HepG2 (cell line): ENCODE results near the gene YBX2. TPM values are rescaled to one million over a fixed set of nuclear protein-coding genes. Genes with fewer than 3 reads are reported as not detected.

Experiments
- ATAC-seq: fragments of 200-7000 bp; cut with Tn5 transposase; 3 replicates; pipeline ENCODE4 v1.9.1; 2020; ENCODE audit warnings: mild to moderate bottlenecking, moderate library complexity
- BruUV-seq: library from RNA; stranded (reverse); fragments of 400-500 nt; replicated peaks from 2 replicates; lab custom pipeline; 2021; lab: Mats Ljungman, UMichigan
- CTCF ChIA-PET: fragments of 300-600 bp; formaldehyde crosslinking; extraction: SDS; loops from one replicate; lab custom pipeline; 2021; ENCODE audit warnings: low total read pairs, inconsistent platforms, low intra/inter-chr PET ratio; lab: Yijun Ruan, JAX
- POLR2A ChIA-PET: fragments of 350-600 bp; sonication (Branson Sonifier 250); formaldehyde crosslinking; loops from one replicate; lab custom pipeline; 2020; ENCODE audit warnings: antibody characterized with exemption, inconsistent platforms; lab: Yijun Ruan, JAX
- DNase-seq: peaks from one replicate; pipeline ENCODE4 v3.0.0-alpha.2; 2015; ENCODE audit warnings: low spot score
- FAIRE-seq: peaks from 3 replicates; lab custom pipeline; 2011; peaks lifted over from hg19 to GRCh38; lab: Jason Lieb, UNC
- H2AFZ ChIP-seq: one replicate; pipeline ENCODE4 v1.6.1; 2011; ENCODE audit warnings: low read length, inconsistent platforms
- H3K27ac ChIP-seq: fragments of 300-600 bp; 3 replicates; pipeline ENCODE4 v1.8.0; 2011; ENCODE audit warnings: mixed run types, mild to moderate bottlenecking, mixed read lengths, low read length, inconsistent platforms; ENCODE audit not compliant: insufficient read depth; ENCODE audit errors: extremely low read length
- H3K27me3 ChIP-seq, 2 experiments: fragments of 200-600 bp in 1 of 2; 2 replicates in 1 of 2; 3 replicates in 1 of 2; pipeline versions ENCODE4 v1.6.0 to v1.8.0; 2011; ENCODE audit warnings: low read length in 2 of 2, mild to moderate bottlenecking in 2 of 2, moderate library complexity in 2 of 2, inconsistent platforms in 1 of 2; ENCODE audit not compliant: insufficient read depth in 2 of 2, control insufficient read depth in 1 of 2
- H3K36me3 ChIP-seq, 2 experiments: fragments of 200-600 bp in 1 of 2; replicated peaks in 1 of 2; 2 replicates in 1 of 2; 3 replicates in 1 of 2; pipeline versions ENCODE4 v1.5.1 to v1.8.0; 2011; ENCODE audit warnings: low read length in 2 of 2, inconsistent platforms in 1 of 2; ENCODE audit not compliant: insufficient read depth in 2 of 2, control insufficient read depth in 1 of 2
- H3K4me1 ChIP-seq: 2 replicates; pipeline ENCODE4 v1.5.1; 2012; ENCODE audit warnings: low read length, inconsistent platforms; ENCODE audit not compliant: insufficient read depth
- H3K4me2 ChIP-seq: 2 replicates; pipeline ENCODE4 v1.6.0; 2011; ENCODE audit warnings: low read depth, low read length, inconsistent platforms
- H3K4me3 ChIP-seq, 3 experiments: fragments of 200-600 bp in 1 of 3; sonication (generic), shearing (Covaris generic) in 1 of 3; replicated peaks in 1 of 3; 2 replicates each; pipeline ENCODE4 v1.5.1; 2011 to 2016; ENCODE audit warnings: low read length in 3 of 3, inconsistent platforms in 2 of 3, low read depth in 2 of 3, mild to moderate bottlenecking in 2 of 3, control low read depth in 1 of 3, mixed read lengths in 1 of 3; ENCODE audit not compliant: insufficient read depth in 1 of 3
- H3K79me2 ChIP-seq: one replicate; pipeline ENCODE4 v1.6.1; 2011; ENCODE audit warnings: low read length, inconsistent platforms; ENCODE audit not compliant: insufficient read depth
- H3K9ac ChIP-seq: 2 replicates; pipeline ENCODE4 v1.6.0; 2011; ENCODE audit warnings: mild to moderate bottlenecking, low read depth, low read length, inconsistent platforms; ENCODE audit not compliant: insufficient read depth
- H3K9me3 ChIP-seq: 2 replicates; pipeline ENCODE4 v1.5.1; 2012; ENCODE audit warnings: mild to moderate bottlenecking, low read length
- H4K20me1 ChIP-seq: 2 replicates; pipeline ENCODE4 v1.6.0; 2011; ENCODE audit warnings: inconsistent platforms, mild to moderate bottlenecking, low read length, moderate library complexity; ENCODE audit not compliant: insufficient read depth
- ARNT ChIP-seq: fragments of 450-650 bp; IDR thresholded peaks from 2 replicates; pipeline ENCODE4 v1.6.1; 2017
- NR3C1 ChIP-seq: sonication (generic); formaldehyde crosslinking; IDR thresholded peaks from 2 replicates; pipeline ENCODE4 v1.4.0; 2020; ENCODE audit warnings: missing genetic modification reagents
- RBFOX2 ChIP-seq: fragments of 200-400 bp; formaldehyde crosslinking; IDR thresholded peaks from 2 replicates; pipeline ENCODE4 v1.6.1; 2017; ENCODE audit warnings: low read depth, mild to moderate bottlenecking, low read length
- ZFYVE20 ChIP-seq: sonication (generic); formaldehyde crosslinking; IDR thresholded peaks from 2 replicates; pipeline ENCODE4 v1.8.0; 2023; ENCODE audit warnings: low read depth, mild to moderate bottlenecking, moderate library complexity, missing genetic modification reagents, borderline replicate concordance
- ZNF274 ChIP-seq: sonication (generic); formaldehyde crosslinking; IDR thresholded peaks from 2 replicates; pipeline ENCODE4 v1.5.1; 2020; ENCODE audit warnings: mild to moderate bottlenecking, missing genetic modification reagents
- ZNF337 ChIP-seq: sonication (generic); formaldehyde crosslinking; IDR thresholded peaks from 2 replicates; pipeline ENCODE4 v1.5.1; 2020; ENCODE audit warnings: missing genetic modification reagents, low read depth, mild to moderate bottlenecking, borderline replicate concordance
- ZNF510 ChIP-seq: sonication (generic); formaldehyde crosslinking; IDR thresholded peaks from 2 replicates; pipeline ENCODE4 v1.4.0; 2020; ENCODE audit warnings: low read depth, mild to moderate bottlenecking, missing genetic modification reagents
- ZNF572 ChIP-seq: sonication (generic); formaldehyde crosslinking; IDR thresholded peaks from 2 replicates; pipeline ENCODE4 v1.5.1; 2020; ENCODE audit warnings: mild to moderate bottlenecking, missing genetic modification reagents
- ZNF720 ChIP-seq: sonication (generic); formaldehyde crosslinking; IDR thresholded peaks from 2 replicates; pipeline ENCODE4 v1.4.0; 2020; ENCODE audit warnings: missing genetic modification reagents
- ZSCAN31 ChIP-seq: sonication (generic); formaldehyde crosslinking; IDR thresholded peaks from 2 replicates; pipeline ENCODE4 v1.5.0; 2020; ENCODE audit warnings: low read depth, mild to moderate bottlenecking, missing genetic modification reagents
- WGBS: methylation state at CpG from one replicate; pipeline ENCODE4 v1.1.6; 2017; ENCODE audit warnings: low lambda C conversion rate; 5-methylcytosine and 5-hydroxymethylcytosine counted together
- in situ Hi-C: cut with HindIII; loops from 2 replicates; pipeline ENCODE4 v1.10.0; 2017; ENCODE audit warnings: low pct_unique_long_range_greater_than_20kb; ENCODE audit not compliant: extremely low pct_ligation_motif_present
- intact Hi-C: fragments of 100-400 bp; cut with micrococcal nuclease; formaldehyde crosslinking; loops from one replicate; pipeline ENCODE4 v1.10.0; 2022; ENCODE audit not compliant: unreplicated experiment
- polyA plus RNA-seq, 8 experiments: library from polyadenylated mRNA; depleted of rRNA in 3 of 8; stranded (reverse) in 7 of 8; unstranded in 1 of 8; fragments of >200 nt; fragmentation: Illumina TruSeq in 4 of 8; extraction: Trizol in 4 of 8; gene quantifications; 2 replicates each; pipeline versions ENCODE4 v1.2.1 to v1.2.3, GENCODE V29; 2011 to 2016; ENCODE audit warnings: low read depth in 4 of 8, missing spikeins in 1 of 8, mixed read lengths in 1 of 8; ENCODE audit not compliant: insufficient read depth in 1 of 8
- total RNA-seq, 5 experiments: library from RNA; depleted of rRNA; stranded (reverse); fragments of >200 nt; fragmentation: Illumina TruSeq; extraction: Trizol; gene quantifications; 2 replicates each; pipeline ENCODE4 v1.2.3, GENCODE V29; 2016; ENCODE audit warnings: low read depth in 1 of 5
- TF ChIP-seq, protein P1 (sequence below): sonication (generic); formaldehyde crosslinking; IDR thresholded peaks from 2 replicates; pipeline ENCODE4 v1.4.0; 2020; ENCODE audit warnings: mild to moderate bottlenecking, missing genetic modification reagents
- TF ChIP-seq, protein P2 (sequence below): IDR thresholded peaks from 2 replicates; pipeline ENCODE4 v1.6.1; 2016
- TF ChIP-seq, protein P3 (sequence below): sonication (generic); formaldehyde crosslinking; IDR thresholded peaks from 2 replicates; pipeline ENCODE4 v1.5.1; 2020; ENCODE audit warnings: mild to moderate bottlenecking, moderate library complexity, missing genetic modification reagents
- TF ChIP-seq, protein P4 (sequence below): sonication (generic); formaldehyde crosslinking; IDR thresholded peaks from 2 replicates; pipeline ENCODE4 v1.4.0; 2020; ENCODE audit warnings: mild to moderate bottlenecking, low read depth, missing genetic modification reagents

Gene YBX2
- total and polyA plus RNA-seq, 2 of the 13 experiments (the other 11 are each of a cell fraction or from before 2014, with no cell fraction given), result 0.12 to 0.22 TPM

DNA sequence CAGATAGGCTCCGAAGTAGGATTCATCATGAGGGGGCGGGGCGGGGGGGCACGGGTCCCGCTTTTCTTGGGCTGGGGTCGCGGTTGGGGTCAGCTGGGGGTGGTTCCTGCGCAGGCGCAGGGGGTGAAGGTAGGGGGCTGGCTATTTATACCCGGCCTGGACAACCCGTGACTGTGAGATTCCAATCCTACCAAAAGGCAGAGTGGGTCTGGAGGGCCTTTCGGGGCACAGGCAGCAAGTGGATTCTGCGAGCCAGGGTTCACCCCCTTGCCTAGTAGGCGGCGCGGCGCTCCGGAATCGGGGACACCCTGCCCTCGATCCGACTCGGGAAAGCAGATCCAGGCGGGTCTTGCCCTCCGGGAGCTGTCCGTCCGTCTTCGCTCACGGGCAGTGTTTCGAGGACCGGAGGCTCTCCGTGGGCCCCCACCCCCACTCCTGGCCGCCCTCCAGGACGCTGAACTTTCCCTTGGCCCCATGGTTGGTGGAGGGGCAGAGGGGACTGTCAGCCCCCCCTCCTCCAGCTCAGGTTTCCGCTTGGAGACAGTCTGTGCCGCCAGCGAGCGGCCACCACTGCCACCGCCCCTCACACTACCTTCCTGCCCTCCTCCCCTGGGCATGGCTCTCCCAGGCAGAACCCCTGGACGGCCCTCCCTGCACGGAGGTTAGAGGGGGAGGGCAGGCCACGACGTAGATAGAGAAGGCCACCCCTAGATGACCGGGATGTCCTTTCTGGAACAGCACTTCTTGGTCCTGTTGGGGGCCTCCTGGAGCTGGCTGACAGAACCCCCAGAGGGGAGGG lies 12.3 kb downstream of the YBX2 start (continued):
- TF ChIP-seq, protein P1, sequence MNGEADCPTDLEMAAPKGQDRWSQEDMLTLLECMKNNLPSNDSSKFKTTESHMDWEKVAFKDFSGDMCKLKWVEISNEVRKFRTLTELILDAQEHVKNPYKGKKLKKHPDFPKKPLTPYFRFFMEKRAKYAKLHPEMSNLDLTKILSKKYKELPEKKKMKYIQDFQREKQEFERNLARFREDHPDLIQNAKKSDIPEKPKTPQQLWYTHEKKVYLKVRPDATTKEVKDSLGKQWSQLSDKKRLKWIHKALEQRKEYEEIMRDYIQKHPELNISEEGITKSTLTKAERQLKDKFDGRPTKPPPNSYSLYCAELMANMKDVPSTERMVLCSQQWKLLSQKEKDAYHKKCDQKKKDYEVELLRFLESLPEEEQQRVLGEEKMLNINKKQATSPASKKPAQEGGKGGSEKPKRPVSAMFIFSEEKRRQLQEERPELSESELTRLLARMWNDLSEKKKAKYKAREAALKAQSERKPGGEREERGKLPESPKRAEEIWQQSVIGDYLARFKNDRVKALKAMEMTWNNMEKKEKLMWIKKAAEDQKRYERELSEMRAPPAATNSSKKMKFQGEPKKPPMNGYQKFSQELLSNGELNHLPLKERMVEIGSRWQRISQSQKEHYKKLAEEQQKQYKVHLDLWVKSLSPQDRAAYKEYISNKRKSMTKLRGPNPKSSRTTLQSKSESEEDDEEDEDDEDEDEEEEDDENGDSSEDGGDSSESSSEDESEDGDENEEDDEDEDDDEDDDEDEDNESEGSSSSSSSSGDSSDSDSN (CRISPR knock-in tag), result peak; percentile 31; the same call in 1 of the 2 replicates
- TF ChIP-seq, protein P2, sequence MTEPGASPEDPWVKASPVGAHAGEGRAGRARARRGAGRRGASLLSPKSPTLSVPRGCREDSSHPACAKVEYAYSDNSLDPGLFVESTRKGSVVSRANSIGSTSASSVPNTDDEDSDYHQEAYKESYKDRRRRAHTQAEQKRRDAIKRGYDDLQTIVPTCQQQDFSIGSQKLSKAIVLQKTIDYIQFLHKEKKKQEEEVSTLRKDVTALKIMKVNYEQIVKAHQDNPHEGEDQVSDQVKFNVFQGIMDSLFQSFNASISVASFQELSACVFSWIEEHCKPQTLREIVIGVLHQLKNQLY (CRISPR knock-in tag), result no peak
- TF ChIP-seq, all 625 proteins: peak for 76

DNA sequence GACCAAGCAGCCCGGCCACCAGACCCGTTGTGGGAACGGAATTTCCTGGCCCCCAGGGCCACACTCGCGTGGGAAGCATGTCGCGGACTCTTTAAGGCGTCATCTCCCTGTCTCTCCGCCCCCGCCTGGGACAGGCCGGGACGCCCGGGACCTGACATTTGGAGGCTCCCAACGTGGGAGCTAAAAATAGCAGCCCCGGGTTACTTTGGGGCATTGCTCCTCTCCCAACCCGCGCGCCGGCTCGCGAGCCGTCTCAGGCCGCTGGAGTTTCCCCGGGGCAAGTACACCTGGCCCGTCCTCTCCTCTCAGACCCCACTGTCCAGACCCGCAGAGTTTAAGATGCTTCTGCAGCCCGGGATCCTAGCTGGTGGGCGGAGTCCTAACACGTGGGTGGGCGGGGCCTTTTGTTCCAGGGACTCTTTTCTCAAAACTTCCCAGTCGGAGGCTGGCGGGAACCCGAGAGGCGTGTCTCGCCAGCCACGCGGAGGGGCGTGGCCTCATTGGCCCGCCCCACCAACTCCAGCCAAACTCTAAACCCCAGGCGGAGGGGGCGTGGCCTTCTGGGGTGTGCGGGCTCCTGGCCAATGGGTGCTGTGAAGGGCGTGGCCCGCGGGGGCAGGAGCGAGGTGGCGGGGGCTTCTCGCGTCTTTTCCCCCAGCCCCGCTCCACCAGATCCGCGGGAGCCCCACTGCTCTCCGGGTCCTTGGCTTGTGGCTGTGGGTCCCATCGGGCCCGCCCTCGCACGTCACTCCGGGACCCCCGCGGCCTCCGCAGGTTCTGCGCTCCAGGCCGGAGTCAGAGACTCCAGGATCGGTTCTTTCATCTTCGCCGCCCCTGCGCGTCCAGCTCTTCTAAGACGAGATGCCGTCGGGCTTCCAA lies 13.1 kb downstream of the YBX2 start, which contains the start of gene SLC2A4:
Gene SLC2A4 (plus strand): TSS at position 645 of the 879 bp plus-strand sequence. CDS start 217 bp downstream, at position 862.
- intact Hi-C loops, result loop anchor here (2.0 to 5.0 kb wide), 2 partner anchors 39 to 65 kb away; partner anchors contain the start of gene GABARAP
- Histone ChIP-seq H3K79me2 (no peaks in the 10 kb centered on the region), H3K36me3 (peaks cover 8 to 9% of the 10 kb centered on the region in 2 experiments; a peak in 4 of 5 replicates), H3K27ac (peak within 1 kb of the TSS; percentile 71), H3K4me3 (peak within 1 kb of the TSS; percentile 66 to 87 (median 85)), H3K27me3 (no peaks in the 10 kb centered on the region), H3K9me3 (no peaks in the 10 kb centered on the region), H4K20me1 (no peaks in the 10 kb centered on the region), H3K4me1 (peaks cover 38% of the 10 kb centered on the region), H3K4me2 (peak within 1 kb of the TSS; percentile 95), H3K9ac (peak within 1 kb of the TSS; percentile 80), H2AFZ (no peak within 1 kb of the TSS)
- DNase-seq, result peak; percentile 95
- WGBS, result 0% methylated on average over 18 of the region's 71 CpGs
- ChIA-PET POLR2A (interaction anchor here (0.6 to 3.9 kb wide), 30 partner anchors 11 to 346 kb away, joined by 3 to 35 read pairs (median 4); partner anchors contain the start of genes ACADVL, ASGR2, CTDNEP1 and DLG4), CTCF (interaction anchor here (1.2 to 2.9 kb wide), 7 partner anchors 11 to 235 kb away, joined by 3 to 43 read pairs (median 6); partner anchors contain the start of genes CTDNEP1 and ELP5)
- peak; percentile 76 for ATAC-seq
- peak; percentile 86 for FAIRE-seq
- in situ Hi-C loops, result loop anchor here (10.0 kb wide), 1 partner anchor 237 kb away; the partner anchor contains the start of gene SLC16A11
- TSS peak; percentile 74 for BruUV-seq
- TF ChIP-seq ZSCAN31 (CRISPR knock-in tag) (no peak), ZNF572 (CRISPR knock-in tag) (0 out of 2 replicates have a peak, but pooled peaks have one; percentile 71), NR3C1 (CRISPR knock-in tag) (no peak), ZFYVE20 (CRISPR knock-in tag) (no peak), ZNF510 (CRISPR knock-in tag) (no peak), ZNF720 (CRISPR knock-in tag) (no peak), ZNF274 (0 out of 2 replicates have a peak, but pooled peaks have one; percentile 2), ZNF337 (CRISPR knock-in tag) (no peak), ARNT (no peak), RBFOX2 (peak; percentile 56)
- TF ChIP-seq, protein P3, sequence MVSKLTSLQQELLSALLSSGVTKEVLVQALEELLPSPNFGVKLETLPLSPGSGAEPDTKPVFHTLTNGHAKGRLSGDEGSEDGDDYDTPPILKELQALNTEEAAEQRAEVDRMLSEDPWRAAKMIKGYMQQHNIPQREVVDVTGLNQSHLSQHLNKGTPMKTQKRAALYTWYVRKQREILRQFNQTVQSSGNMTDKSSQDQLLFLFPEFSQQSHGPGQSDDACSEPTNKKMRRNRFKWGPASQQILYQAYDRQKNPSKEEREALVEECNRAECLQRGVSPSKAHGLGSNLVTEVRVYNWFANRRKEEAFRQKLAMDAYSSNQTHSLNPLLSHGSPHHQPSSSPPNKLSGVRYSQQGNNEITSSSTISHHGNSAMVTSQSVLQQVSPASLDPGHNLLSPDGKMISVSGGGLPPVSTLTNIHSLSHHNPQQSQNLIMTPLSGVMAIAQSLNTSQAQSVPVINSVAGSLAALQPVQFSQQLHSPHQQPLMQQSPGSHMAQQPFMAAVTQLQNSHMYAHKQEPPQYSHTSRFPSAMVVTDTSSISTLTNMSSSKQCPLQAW (CRISPR knock-in tag), result 0 out of 2 replicates have a peak, but pooled peaks have one; percentile 46
- TF ChIP-seq, protein P4, sequence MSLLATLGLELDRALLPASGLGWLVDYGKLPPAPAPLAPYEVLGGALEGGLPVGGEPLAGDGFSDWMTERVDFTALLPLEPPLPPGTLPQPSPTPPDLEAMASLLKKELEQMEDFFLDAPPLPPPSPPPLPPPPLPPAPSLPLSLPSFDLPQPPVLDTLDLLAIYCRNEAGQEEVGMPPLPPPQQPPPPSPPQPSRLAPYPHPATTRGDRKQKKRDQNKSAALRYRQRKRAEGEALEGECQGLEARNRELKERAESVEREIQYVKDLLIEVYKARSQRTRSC (CRISPR knock-in tag), result no peak
